CD4-positive, alpha-beta T cell treated with Interleukin-12 subunit alpha and Interleukin-12 subunit beta, for 1 hour (primary cell): ENCODE data around the gene OR5M8.

Source experiments
- DNase-seq: peaks from one replicate; pipeline ENCODE4 v3.0.0-alpha.2; 2020

The OR5M8 gene

GRCh38 chr11:56491270-56491669, at the start of gene OR5M8:
Gene OR5M8, minus strand, starts transcription at chr11:56491370. Its CDS starts 0 bp downstream, at chr11:56491370.
- DNase-seq: no peak

- no peak for DNase-seq
Measured at GRCh38 chr11:56533054-56533740, 42.0 kb upstream of the OR5M8 start.

GRCh38 chr11:56531856-56532255, 40.7 kb upstream of the OR5M8 start:
- DNase-seq: no peak

- no peak for DNase-seq
Measured at GRCh38 chr11:56522008-56522407, 30.8 kb upstream of the OR5M8 start.

- DNase-seq: no peak
Measured at GRCh38 chr11:56513280-56513679, 22.1 kb upstream of the OR5M8 start.

- DNase-seq: no peak
Measured at GRCh38 chr11:56509439-56509838, 18.3 kb upstream of the OR5M8 start.

- DNase-seq: no peak
Measured at GRCh38 chr11:56497010-56497409, 5.8 kb upstream of the OR5M8 start.

- DNase-seq: no peak
Measured at GRCh38 chr11:56495117-56495516, 3.9 kb upstream of the OR5M8 start.

- no peak for DNase-seq
Measured at GRCh38 chr11:56486801-56487200, 4.4 kb downstream of the OR5M8 start.

- DNase-seq: no peak
Measured at GRCh38 chr11:56474729-56475235, 16.4 kb downstream of the OR5M8 start.

- no peak for DNase-seq
Measured at GRCh38 chr11:56473252-56473651, 17.9 kb downstream of the OR5M8 start, which contains the start of gene OR5M3. Gene OR5M3, minus strand, starts transcription at chr11:56473352. Its CDS starts 2,855 bp downstream, at chr11:56470497.

GRCh38 chr11:56457076-56457475, 34.1 kb downstream of the OR5M8 start:
- no peak for DNase-seq

- no peak for DNase-seq
Measured at GRCh38 chr11:56453521-56453920, 37.6 kb downstream of the OR5M8 start.
